HepG2 (cell line): ENCODE results near the gene ITGB1. TPM values are rescaled to one million over a fixed set of nuclear protein-coding genes. Genes with fewer than 3 reads are reported as not detected.

Experiments used
- CENPX ChIP-seq: sonication (generic); formaldehyde crosslinking; IDR thresholded peaks from 2 replicates; pipeline ENCODE4 v1.9.0; 2021; ENCODE audit warnings: mild to moderate bottlenecking, missing genetic modification reagents, moderate library complexity
- IKZF1 ChIP-seq: fragments of 450-650 bp; IDR thresholded peaks from 2 replicates; pipeline ENCODE4 v1.7.1; 2016
- IKZF4 ChIP-seq: sonication (generic); formaldehyde crosslinking; IDR thresholded peaks from 2 replicates; pipeline ENCODE4 v1.5.1; 2020; ENCODE audit warnings: borderline replicate concordance, mild to moderate bottlenecking, low read depth, missing genetic modification reagents; ENCODE audit errors: not compliant biosample characterization
- IRF2 ChIP-seq: IDR thresholded peaks from 2 replicates; pipeline ENCODE4 v1.6.1; 2018; ENCODE audit warnings: missing genetic modification reagents, missing compliant biosample characterization
- KAT2B ChIP-seq: fragments of 150-350 bp; IDR thresholded peaks from 2 replicates; pipeline ENCODE4 v1.6.1; 2014; ENCODE audit warnings: low read depth, low read length, borderline replicate concordance
- KDM5A ChIP-seq: fragments of 200-600 bp; sonication (generic); IDR thresholded peaks from 2 replicates; pipeline ENCODE4 v1.7.0; 2018; ENCODE audit warnings: antibody characterized with exemption, mild to moderate bottlenecking, low read length, borderline replicate concordance
- KDM5B ChIP-seq: sonication (generic); formaldehyde crosslinking; IDR thresholded peaks from 2 replicates; pipeline ENCODE4 v1.4.0; 2020; ENCODE audit warnings: missing genetic modification reagents, mild to moderate bottlenecking, borderline replicate concordance
- KLF13 ChIP-seq: sonication (generic); formaldehyde crosslinking; IDR thresholded peaks from 2 replicates; pipeline ENCODE4 v1.4.0; 2020; ENCODE audit warnings: mild to moderate bottlenecking, missing genetic modification reagents
- MEF2D ChIP-seq: sonication (generic); formaldehyde crosslinking; IDR thresholded peaks from 2 replicates; pipeline ENCODE4 v1.5.1; 2020; ENCODE audit warnings: mild to moderate bottlenecking, missing genetic modification reagents
- NFE2L1 ChIP-seq: sonication (generic); formaldehyde crosslinking; IDR thresholded peaks from 2 replicates; pipeline ENCODE4 v1.4.0; 2020; ENCODE audit warnings: missing genetic modification reagents, mild to moderate bottlenecking, borderline replicate concordance
- RXRA ChIP-seq: sonication (generic); formaldehyde crosslinking; IDR thresholded peaks from 2 replicates; pipeline ENCODE4 v1.5.1; 2020; ENCODE audit warnings: missing genetic modification reagents
- U2AF2 ChIP-seq: fragments of 200-400 bp; formaldehyde crosslinking; IDR thresholded peaks from 2 replicates; pipeline ENCODE4 v1.6.1; 2017; ENCODE audit warnings: low read depth, mild to moderate bottlenecking, low read length
- ZNF510 ChIP-seq: sonication (generic); formaldehyde crosslinking; IDR thresholded peaks from 2 replicates; pipeline ENCODE4 v1.4.0; 2020; ENCODE audit warnings: low read depth, mild to moderate bottlenecking, missing genetic modification reagents
- ZNF761 ChIP-seq: sonication (generic); formaldehyde crosslinking; conservative IDR thresholded peaks from 2 replicates; pipeline ENCODE4 v1.4.0; 2020; ENCODE audit warnings: mild to moderate bottlenecking, missing genetic modification reagents
- ZNF839 ChIP-seq: sonication (generic); formaldehyde crosslinking; IDR thresholded peaks from 2 replicates; pipeline ENCODE4 v1.4.0; 2020; ENCODE audit warnings: missing genetic modification reagents, mild to moderate bottlenecking, borderline replicate concordance
- ZNF841 ChIP-seq: sonication (generic); formaldehyde crosslinking; IDR thresholded peaks from 2 replicates; pipeline ENCODE4 v1.8.1; 2023; ENCODE audit warnings: missing genetic modification reagents, borderline replicate concordance
- polyA plus RNA-seq, 8 experiments: library from polyadenylated mRNA; depleted of rRNA in 3 of 8; stranded (reverse) in 7 of 8; unstranded in 1 of 8; fragments of >200 nt; fragmentation: Illumina TruSeq in 4 of 8; extraction: Trizol in 4 of 8; gene quantifications; 2 replicates each; pipeline versions ENCODE4 v1.2.1 to v1.2.3, GENCODE V29; 2011 to 2016; ENCODE audit warnings: low read depth in 4 of 8, missing spikeins in 1 of 8, mixed read lengths in 1 of 8; ENCODE audit not compliant: insufficient read depth in 1 of 8
- total RNA-seq, 5 experiments: library from RNA; depleted of rRNA; stranded (reverse); fragments of >200 nt; fragmentation: Illumina TruSeq; extraction: Trizol; gene quantifications; 2 replicates each; pipeline ENCODE4 v1.2.3, GENCODE V29; 2016; ENCODE audit warnings: low read depth in 1 of 5
- TF ChIP-seq, protein P1 (sequence below): sonication (generic); formaldehyde crosslinking; IDR thresholded peaks from 2 replicates; pipeline ENCODE4; 2020; ENCODE audit warnings: missing genetic modification reagents, mild to moderate bottlenecking, borderline replicate concordance
- TF ChIP-seq, protein P2 (sequence below): sonication (generic); formaldehyde crosslinking; IDR thresholded peaks from 2 replicates; pipeline ENCODE4 v1.9.0; 2021; ENCODE audit warnings: missing genetic modification reagents, mild to moderate bottlenecking, borderline replicate concordance
- TF ChIP-seq, protein P3 (sequence below): sonication (generic); formaldehyde crosslinking; conservative IDR thresholded peaks from 2 replicates; pipeline ENCODE4 v1.8.1; 2023; ENCODE audit warnings: missing genetic modification reagents
- TF ChIP-seq, protein P4 (sequence below): IDR thresholded peaks from 2 replicates; pipeline ENCODE4 v1.6.1; 2016; ENCODE audit warnings: low read depth
- TF ChIP-seq, protein P5 (sequence below): sonication (generic); formaldehyde crosslinking; IDR thresholded peaks from 2 replicates; pipeline ENCODE4 v1.8.0; 2023; ENCODE audit warnings: mild to moderate bottlenecking, missing genetic modification reagents

ITGB1 gene
- total and polyA plus RNA-seq, 2 of the 13 experiments (the other 11 are each of a cell fraction or from before 2014, with no cell fraction given) = 190 to 204 TPM

DNA sequence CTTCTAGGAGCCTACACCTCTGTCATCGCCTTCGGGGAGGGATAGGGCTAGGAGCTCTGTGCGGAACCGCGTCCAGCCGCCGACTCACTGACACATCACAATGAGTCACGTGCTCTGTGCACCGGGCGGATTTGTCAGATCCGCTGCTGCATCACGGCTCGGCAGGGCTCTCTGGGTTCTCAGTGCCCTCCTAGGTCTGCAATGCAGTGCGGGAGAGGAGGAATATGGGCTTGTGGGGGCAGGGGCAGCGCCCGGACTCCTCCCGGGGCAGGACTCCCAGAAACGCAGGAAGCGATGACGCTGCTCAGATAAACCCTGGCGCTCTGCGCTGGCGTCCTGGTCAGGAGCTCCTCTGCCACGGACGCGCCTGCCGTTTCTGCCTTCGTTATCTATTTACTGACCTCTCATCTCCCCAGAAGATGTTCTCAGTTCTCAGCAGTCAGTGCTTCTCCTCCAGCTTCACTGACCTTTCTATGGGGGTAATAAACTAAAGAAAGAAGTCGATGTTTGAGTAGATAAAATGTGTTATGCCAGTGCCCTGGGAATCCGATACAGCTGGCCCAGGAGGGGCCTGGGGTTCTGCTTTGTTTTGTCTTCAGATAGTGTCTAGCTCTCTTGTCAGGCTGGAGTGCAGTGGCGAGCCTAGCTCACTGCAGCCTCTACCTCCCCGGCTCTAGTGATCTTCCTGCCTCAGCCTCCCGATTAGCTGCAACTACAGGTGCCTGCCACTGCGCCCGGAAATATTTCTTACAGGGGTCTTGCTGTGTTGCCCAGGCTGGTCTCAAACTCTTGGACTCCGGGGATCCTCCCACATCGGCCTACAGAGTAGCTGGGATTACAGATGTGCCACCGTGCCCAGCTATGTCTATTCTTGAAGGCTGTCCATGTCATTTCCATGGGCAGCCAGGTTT lies 22.8 kb upstream of the ITGB1 start (continued):
- TF ChIP-seq, protein P1, sequence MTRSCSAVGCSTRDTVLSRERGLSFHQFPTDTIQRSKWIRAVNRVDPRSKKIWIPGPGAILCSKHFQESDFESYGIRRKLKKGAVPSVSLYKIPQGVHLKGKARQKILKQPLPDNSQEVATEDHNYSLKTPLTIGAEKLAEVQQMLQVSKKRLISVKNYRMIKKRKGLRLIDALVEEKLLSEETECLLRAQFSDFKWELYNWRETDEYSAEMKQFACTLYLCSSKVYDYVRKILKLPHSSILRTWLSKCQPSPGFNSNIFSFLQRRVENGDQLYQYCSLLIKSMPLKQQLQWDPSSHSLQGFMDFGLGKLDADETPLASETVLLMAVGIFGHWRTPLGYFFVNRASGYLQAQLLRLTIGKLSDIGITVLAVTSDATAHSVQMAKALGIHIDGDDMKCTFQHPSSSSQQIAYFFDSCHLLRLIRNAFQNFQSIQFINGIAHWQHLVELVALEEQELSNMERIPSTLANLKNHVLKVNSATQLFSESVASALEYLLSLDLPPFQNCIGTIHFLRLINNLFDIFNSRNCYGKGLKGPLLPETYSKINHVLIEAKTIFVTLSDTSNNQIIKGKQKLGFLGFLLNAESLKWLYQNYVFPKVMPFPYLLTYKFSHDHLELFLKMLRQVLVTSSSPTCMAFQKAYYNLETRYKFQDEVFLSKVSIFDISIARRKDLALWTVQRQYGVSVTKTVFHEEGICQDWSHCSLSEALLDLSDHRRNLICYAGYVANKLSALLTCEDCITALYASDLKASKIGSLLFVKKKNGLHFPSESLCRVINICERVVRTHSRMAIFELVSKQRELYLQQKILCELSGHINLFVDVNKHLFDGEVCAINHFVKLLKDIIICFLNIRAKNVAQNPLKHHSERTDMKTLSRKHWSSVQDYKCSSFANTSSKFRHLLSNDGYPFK (CRISPR knock-in tag) = peak; percentile 30; the same call in 1 of the 2 replicates
- TF ChIP-seq KLF13 (CRISPR knock-in tag) (no peak), IKZF4 (CRISPR knock-in tag) (no peak), KDM5B (CRISPR knock-in tag) (peak; percentile 87; the same call in 1 of the 2 replicates), MEF2D (CRISPR knock-in tag) (peak; percentile 63), CENPX (CRISPR knock-in tag) (no peak), ZNF841 (CRISPR knock-in tag) (no peak), U2AF2 (no peak), ZNF839 (CRISPR knock-in tag) (no peak), RXRA (CRISPR knock-in tag) (peak; percentile 62; the same call in 1 of the 2 replicates), ZNF761 (no peak), IRF2 (CRISPR knock-in tag) (no peak), KDM5A (no peak), KAT2B (no peak), ZNF510 (CRISPR knock-in tag) (no peak), IKZF1 (no peak), NFE2L1 (CRISPR knock-in tag) (no peak)
- TF ChIP-seq, protein P2, sequence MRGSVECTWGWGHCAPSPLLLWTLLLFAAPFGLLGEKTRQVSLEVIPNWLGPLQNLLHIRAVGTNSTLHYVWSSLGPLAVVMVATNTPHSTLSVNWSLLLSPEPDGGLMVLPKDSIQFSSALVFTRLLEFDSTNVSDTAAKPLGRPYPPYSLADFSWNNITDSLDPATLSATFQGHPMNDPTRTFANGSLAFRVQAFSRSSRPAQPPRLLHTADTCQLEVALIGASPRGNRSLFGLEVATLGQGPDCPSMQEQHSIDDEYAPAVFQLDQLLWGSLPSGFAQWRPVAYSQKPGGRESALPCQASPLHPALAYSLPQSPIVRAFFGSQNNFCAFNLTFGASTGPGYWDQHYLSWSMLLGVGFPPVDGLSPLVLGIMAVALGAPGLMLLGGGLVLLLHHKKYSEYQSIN (CRISPR knock-in tag) = no peak
- TF ChIP-seq, protein P3, sequence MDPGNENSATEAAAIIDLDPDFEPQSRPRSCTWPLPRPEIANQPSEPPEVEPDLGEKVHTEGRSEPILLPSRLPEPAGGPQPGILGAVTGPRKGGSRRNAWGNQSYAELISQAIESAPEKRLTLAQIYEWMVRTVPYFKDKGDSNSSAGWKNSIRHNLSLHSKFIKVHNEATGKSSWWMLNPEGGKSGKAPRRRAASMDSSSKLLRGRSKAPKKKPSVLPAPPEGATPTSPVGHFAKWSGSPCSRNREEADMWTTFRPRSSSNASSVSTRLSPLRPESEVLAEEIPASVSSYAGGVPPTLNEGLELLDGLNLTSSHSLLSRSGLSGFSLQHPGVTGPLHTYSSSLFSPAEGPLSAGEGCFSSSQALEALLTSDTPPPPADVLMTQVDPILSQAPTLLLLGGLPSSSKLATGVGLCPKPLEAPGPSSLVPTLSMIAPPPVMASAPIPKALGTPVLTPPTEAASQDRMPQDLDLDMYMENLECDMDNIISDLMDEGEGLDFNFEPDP (CRISPR knock-in tag) = no peak
- TF ChIP-seq, protein P4, sequence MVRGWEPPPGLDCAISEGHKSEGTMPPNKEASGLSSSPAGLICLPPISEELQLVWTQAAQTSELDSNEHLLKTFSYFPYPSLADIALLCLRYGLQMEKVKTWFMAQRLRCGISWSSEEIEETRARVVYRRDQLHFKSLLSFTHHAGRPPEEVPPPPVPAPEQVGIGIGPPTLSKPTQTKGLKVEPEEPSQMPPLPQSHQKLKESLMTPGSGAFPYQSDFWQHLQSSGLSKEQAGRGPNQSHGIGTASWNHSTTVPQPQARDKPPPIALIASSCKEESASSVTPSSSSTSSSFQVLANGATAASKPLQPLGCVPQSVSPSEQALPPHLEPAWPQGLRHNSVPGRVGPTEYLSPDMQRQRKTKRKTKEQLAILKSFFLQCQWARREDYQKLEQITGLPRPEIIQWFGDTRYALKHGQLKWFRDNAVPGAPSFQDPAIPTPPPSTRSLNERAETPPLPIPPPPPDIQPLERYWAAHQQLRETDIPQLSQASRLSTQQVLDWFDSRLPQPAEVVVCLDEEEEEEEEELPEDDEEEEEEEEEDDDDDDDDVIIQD (CRISPR knock-in tag) = peak; percentile 74
- TF ChIP-seq, protein P5, sequence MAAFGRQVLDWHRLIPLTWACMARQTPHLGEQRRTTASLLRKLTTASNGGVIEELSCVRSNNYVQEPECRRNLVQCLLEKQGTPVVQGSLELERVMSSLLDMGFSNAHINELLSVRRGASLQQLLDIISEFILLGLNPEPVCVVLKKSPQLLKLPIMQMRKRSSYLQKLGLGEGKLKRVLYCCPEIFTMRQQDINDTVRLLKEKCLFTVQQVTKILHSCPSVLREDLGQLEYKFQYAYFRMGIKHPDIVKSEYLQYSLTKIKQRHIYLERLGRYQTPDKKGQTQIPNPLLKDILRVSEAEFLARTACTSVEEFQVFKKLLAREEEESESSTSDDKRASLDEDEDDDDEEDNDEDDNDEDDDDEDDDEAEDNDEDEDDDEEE (CRISPR knock-in tag) = no peak
